ENCODE measurements around the gene DPRX. TPM values are rescaled to one million over a fixed set of nuclear protein-coding genes. Genes with fewer than 3 reads are reported as not detected.

Gene DPRX
- total and polyA plus RNA-seq, 2 of the 13 experiments (the other 11 are each of a cell fraction or from before 2014, with no cell fraction given): not detected

DNA sequence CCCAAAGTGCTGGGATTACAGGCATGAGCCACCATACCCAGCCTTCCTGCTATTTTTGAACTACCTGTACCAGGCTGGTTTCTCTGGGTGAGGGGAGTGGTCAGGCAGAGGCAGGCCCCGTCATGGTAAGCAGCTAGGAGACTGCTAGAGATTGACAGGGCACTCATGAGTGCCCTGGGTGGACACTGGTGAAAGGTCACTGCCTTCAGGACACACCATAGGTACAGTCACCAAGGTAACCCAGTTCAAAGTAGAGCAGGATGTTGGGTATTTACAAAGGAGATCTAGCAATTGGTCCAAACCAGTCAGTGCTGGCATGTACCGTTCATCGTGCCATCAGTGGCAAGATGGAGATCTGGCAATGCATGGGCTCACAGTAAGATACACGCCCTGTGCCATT, 25.5 kb downstream of the DPRX start (continued):
- TF ChIP-seq, protein P1, sequence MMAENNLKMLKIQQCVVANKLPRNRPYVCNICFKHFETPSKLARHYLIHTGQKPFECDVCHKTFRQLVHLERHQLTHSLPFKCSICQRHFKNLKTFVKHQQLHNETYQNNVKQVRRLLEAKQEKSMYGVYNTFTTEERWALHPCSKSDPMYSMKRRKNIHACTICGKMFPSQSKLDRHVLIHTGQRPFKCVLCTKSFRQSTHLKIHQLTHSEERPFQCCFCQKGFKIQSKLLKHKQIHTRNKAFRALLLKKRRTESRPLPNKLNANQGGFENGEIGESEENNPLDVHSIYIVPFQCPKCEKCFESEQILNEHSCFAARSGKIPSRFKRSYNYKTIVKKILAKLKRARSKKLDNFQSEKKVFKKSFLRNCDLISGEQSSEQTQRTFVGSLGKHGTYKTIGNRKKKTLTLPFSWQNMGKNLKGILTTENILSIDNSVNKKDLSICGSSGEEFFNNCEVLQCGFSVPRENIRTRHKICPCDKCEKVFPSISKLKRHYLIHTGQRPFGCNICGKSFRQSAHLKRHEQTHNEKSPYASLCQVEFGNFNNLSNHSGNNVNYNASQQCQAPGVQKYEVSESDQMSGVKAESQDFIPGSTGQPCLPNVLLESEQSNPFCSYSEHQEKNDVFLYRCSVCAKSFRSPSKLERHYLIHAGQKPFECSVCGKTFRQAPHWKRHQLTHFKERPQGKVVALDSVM (CRISPR knock-in tag; IDR thresholded peaks at IDR 0.05): no peak
- TF ChIP-seq SP5 (CRISPR knock-in tag; IDR thresholded peaks at IDR 0.05; ENCODE audit: borderline replicate concordance, low read depth) (no peak), RXRA (CRISPR knock-in tag; IDR thresholded peaks at IDR 0.05) (peak; percentile 47; the same call in 1 of the 2 replicates), CC2D1A (CRISPR knock-in tag; IDR thresholded peaks at IDR 0.05) (no peak), LCORL (IDR thresholded peaks at IDR 0.05) (no peak), LCORL (CRISPR knock-in tag; IDR thresholded peaks at IDR 0.05) (0 out of 2 replicates have a peak, but pooled peaks have one; percentile 59), HNRNPUL1 (IDR thresholded peaks at IDR 0.05; ENCODE audit: low read depth, low read length) (no peak), NFIC (IDR thresholded peaks at IDR 0.05; ENCODE audit: low read length) (no peak), SNAPC2 (CRISPR knock-in tag; IDR thresholded peaks at IDR 0.05) (no peak), NR2F6 (IDR thresholded peaks at IDR 0.05) (peak; percentile 56), NR2F6 (CRISPR knock-in tag; IDR thresholded peaks at IDR 0.05) (peak; percentile 54; the same call in 1 of the 2 replicates), KAT8 (CRISPR knock-in tag; IDR thresholded peaks at IDR 0.05) (no peak), ZNF3 (CRISPR knock-in tag; IDR thresholded peaks at IDR 0.05) (no peak), GATAD2A (CRISPR knock-in tag; IDR thresholded peaks at IDR 0.05) (peak; percentile 19; the same call in 1 of the 2 replicates), ETV5 (CRISPR knock-in tag; IDR thresholded peaks at IDR 0.05; ENCODE audit: borderline replicate concordance) (peak; percentile 63; the same call in 1 of the 2 replicates), ISX (CRISPR knock-in tag; conservative IDR thresholded peaks at IDR 0.05) (no peak), FOXA3 (CRISPR knock-in tag; IDR thresholded peaks at IDR 0.05) (peak; percentile 76), CREM (IDR thresholded peaks at IDR 0.05) (no peak), CREM (CRISPR knock-in tag; IDR thresholded peaks at IDR 0.05) (no peak), CHCHD3 (CRISPR knock-in tag; IDR thresholded peaks at IDR 0.05) (no peak), ERF (CRISPR knock-in tag; IDR thresholded peaks at IDR 0.05) (no peak), MTF2 (CRISPR knock-in tag; IDR thresholded peaks at IDR 0.05; ENCODE audit: borderline replicate concordance) (no peak), TOPORS (CRISPR knock-in tag; IDR thresholded peaks at IDR 0.05) (no peak)
- TF ChIP-seq, protein P2, sequence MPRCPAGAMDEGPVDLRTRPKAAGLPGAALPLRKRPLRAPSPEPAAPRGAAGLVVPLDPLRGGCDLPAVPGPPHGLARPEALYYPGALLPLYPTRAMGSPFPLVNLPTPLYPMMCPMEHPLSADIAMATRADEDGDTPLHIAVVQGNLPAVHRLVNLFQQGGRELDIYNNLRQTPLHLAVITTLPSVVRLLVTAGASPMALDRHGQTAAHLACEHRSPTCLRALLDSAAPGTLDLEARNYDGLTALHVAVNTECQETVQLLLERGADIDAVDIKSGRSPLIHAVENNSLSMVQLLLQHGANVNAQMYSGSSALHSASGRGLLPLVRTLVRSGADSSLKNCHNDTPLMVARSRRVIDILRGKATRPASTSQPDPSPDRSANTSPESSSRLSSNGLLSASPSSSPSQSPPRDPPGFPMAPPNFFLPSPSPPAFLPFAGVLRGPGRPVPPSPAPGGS (CRISPR knock-in tag; IDR thresholded peaks at IDR 0.05): 0 out of 2 replicates have a peak, but pooled peaks have one; percentile 21
- TF ChIP-seq, protein P3, sequence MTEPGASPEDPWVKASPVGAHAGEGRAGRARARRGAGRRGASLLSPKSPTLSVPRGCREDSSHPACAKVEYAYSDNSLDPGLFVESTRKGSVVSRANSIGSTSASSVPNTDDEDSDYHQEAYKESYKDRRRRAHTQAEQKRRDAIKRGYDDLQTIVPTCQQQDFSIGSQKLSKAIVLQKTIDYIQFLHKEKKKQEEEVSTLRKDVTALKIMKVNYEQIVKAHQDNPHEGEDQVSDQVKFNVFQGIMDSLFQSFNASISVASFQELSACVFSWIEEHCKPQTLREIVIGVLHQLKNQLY (CRISPR knock-in tag; IDR thresholded peaks at IDR 0.05): peak; percentile 50; the same call in 1 of the 2 replicates
- TF ChIP-seq, protein P4, sequence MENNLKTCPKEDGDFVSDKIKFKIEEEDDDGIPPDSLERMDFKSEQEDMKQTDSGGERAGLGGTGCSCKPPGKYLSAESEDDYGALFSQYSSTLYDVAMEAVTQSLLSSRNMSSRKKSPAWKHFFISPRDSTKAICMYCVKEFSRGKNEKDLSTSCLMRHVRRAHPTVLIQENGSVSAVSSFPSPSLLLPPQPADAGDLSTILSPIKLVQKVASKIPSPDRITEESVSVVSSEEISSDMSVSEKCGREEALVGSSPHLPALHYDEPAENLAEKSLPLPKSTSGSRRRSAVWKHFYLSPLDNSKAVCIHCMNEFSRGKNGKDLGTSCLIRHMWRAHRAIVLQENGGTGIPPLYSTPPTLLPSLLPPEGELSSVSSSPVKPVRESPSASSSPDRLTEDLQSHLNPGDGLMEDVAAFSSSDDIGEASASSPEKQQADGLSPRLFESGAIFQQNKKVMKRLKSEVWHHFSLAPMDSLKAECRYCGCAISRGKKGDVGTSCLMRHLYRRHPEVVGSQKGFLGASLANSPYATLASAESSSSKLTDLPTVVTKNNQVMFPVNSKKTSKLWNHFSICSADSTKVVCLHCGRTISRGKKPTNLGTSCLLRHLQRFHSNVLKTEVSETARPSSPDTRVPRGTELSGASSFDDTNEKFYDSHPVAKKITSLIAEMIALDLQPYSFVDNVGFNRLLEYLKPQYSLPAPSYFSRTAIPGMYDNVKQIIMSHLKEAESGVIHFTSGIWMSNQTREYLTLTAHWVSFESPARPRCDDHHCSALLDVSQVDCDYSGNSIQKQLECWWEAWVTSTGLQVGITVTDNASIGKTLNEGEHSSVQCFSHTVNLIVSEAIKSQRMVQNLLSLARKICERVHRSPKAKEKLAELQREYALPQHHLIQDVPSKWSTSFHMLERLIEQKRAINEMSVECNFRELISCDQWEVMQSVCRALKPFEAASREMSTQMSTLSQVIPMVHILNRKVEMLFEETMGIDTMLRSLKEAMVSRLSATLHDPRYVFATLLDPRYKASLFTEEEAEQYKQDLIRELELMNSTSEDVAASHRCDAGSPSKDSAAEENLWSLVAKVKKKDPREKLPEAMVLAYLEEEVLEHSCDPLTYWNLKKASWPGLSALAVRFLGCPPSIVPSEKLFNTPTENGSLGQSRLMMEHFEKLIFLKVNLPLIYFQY (CRISPR knock-in tag; IDR thresholded peaks at IDR 0.05; ENCODE audit: borderline replicate concordance): no peak
